Right lobe of liver (tissue), 4 donors: ENCODE data around the gene RSPH10B.
"Not testable (repeated sequence)": the region's sequence is repeated elsewhere in the genome, so short reads cannot be mapped to it uniquely, and the experiment has no call there.

Experiments used
- POLR2A ChIP-seq: fragments of 450-650 bp; IDR thresholded peaks from one replicate; pipeline ENCODE4 v1.6.1; 2017; ENCODE audit warnings: antibody characterized with exemption, mild to moderate bottlenecking
- TF ChIP-seq, protein P1 (sequence below), 4 donors: fragments of 200-600 bp in 3 of 4; fragments of 450-650 bp in 1 of 4; IDR thresholded peaks; one replicate each; pipeline versions ENCODE4 v1.5.1 to v1.8.0; 2016 to 2022; ENCODE audit warnings: antibody characterized with exemption in 4 of 4, mild to moderate bottlenecking in 2 of 4
- donor health status: DM: no; HTN: no; CAD: no.
- donor health status: DM: no; HTN: no; CAD: no.
- donor health status: DM: no; HTN: yes; CAD: no.

DNA sequence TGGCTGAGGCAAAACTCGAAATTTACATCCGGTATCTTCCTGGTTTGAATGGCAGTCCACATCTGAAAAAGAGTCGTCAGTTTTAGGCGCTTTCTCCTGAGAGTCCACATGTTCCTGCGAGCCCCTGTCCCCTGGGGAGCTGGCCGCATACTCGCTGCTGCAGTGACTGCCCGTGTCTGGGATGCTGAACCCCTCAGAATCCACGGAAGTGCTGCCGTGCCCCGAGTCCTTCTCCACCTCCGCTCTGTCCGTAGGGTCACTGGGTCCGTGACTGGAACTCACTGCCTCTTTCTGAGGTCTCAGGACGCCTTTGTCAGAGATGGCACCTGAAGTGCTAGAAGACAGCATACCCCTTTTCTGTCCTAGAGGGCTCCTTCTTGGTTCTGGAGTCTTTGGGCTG is 16.6 kb upstream of the RSPH10B start:
- TF ChIP-seq, protein P1, sequence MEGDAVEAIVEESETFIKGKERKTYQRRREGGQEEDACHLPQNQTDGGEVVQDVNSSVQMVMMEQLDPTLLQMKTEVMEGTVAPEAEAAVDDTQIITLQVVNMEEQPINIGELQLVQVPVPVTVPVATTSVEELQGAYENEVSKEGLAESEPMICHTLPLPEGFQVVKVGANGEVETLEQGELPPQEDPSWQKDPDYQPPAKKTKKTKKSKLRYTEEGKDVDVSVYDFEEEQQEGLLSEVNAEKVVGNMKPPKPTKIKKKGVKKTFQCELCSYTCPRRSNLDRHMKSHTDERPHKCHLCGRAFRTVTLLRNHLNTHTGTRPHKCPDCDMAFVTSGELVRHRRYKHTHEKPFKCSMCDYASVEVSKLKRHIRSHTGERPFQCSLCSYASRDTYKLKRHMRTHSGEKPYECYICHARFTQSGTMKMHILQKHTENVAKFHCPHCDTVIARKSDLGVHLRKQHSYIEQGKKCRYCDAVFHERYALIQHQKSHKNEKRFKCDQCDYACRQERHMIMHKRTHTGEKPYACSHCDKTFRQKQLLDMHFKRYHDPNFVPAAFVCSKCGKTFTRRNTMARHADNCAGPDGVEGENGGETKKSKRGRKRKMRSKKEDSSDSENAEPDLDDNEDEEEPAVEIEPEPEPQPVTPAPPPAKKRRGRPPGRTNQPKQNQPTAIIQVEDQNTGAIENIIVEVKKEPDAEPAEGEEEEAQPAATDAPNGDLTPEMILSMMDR (IDR thresholded peaks at IDR 0.05), result not testable (repeated sequence)
- TF ChIP-seq POLR2A, result not testable (repeated sequence)
